ENCODE measurements around the gene B3GNT2. TPM values are rescaled to one million over a fixed set of nuclear protein-coding genes. Genes with fewer than 3 reads are reported as not detected.

The B3GNT2 gene
- total and polyA plus RNA-seq, 2 experiments from 2014 or later = 35.5 to 70.4 TPM

DNA sequence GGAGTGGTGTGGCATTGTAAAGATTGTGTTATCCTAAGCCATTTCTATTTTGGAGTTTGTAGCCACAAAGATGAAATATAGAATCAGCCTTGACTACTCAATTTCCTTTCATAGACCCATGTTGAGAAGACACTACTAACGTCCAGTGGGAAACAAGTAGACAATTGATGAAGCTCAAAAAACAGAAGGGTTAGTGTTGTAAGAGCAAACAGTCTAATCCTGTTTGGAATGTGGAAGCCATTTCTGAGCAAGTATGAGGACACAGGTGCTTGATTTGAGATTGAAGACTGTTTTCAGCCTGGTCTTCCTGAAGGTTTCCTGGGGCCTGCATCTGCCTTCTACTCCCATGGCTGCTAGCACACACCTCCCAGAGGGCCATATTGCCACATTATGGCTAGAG, 29.1 kb downstream of the B3GNT2 start:
- peaks cover 16% of the 10 kb centered on the region for H4K20me1 ChIP-seq (replicated peaks; ENCODE audit: insufficient read depth)
- H3K4me3 Mint-ChIP-seq = no peak overlapping the region
- no peaks in the 10 kb centered on the region for H3K27me3 Mint-ChIP-seq (ENCODE audit: insufficient read depth, low read depth, poor library complexity)
- no peak overlapping the region for H3K27ac Mint-ChIP-seq
- 0 out of 2 replicates have a peak, but pooled peaks cover 6% of the 10 kb centered on the region for H3K9me2 ChIP-seq (ENCODE audit: insufficient read depth)
- no peak for ATAC-seq
- H3K27me3 ChIP-seq (ENCODE audit: insufficient read depth) = no peaks in the 10 kb centered on the region
- peaks cover 12% of the 10 kb centered on the region; the same call in 1 of the 2 replicates for H3K36me3 ChIP-seq (ENCODE audit: insufficient read depth)
- DNase-seq (ENCODE audit: low spot score) = no peak
- H3K79me2 ChIP-seq (replicated peaks; ENCODE audit: insufficient read depth) = peaks cover 65% of the 10 kb centered on the region
- peaks cover 49% of the 10 kb centered on the region for H3K36me3 Mint-ChIP-seq (ENCODE audit: low read depth)
- no peak overlapping the region for H3K4me3 ChIP-seq
- no peak for TF ChIP-seq EZH2 (IDR thresholded peaks at IDR 0.05; ENCODE audit: low read depth, unreplicated experiment)
- TF ChIP-seq ZNF331 (CRISPR knock-in tag; IDR thresholded peaks at IDR 0.05; ENCODE audit: low read depth) = no peak
- no peak for TF ChIP-seq STAT1 (IDR thresholded peaks at IDR 0.05; ENCODE audit: unreplicated experiment)
- no peak for TF ChIP-seq EZH2phosphoT487 (IDR thresholded peaks at IDR 0.05; ENCODE audit: unreplicated experiment)
- no peak for TF ChIP-seq NANOG (IDR thresholded peaks at IDR 0.05; ENCODE audit: borderline replicate concordance)
- TF ChIP-seq JUNB (IDR thresholded peaks at IDR 0.05; ENCODE audit: unreplicated experiment) = no peak
- no peak for TF ChIP-seq POLR2AphosphoS5 (IDR thresholded peaks at IDR 0.05; ENCODE audit: low read depth)
- TF ChIP-seq, protein P1, sequence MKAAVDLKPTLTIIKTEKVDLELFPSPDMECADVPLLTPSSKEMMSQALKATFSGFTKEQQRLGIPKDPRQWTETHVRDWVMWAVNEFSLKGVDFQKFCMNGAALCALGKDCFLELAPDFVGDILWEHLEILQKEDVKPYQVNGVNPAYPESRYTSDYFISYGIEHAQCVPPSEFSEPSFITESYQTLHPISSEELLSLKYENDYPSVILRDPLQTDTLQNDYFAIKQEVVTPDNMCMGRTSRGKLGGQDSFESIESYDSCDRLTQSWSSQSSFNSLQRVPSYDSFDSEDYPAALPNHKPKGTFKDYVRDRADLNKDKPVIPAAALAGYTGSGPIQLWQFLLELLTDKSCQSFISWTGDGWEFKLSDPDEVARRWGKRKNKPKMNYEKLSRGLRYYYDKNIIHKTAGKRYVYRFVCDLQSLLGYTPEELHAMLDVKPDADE (IDR thresholded peaks at IDR 0.05) = no peak
- TF ChIP-seq CREB1 (CRISPR knock-in tag; IDR thresholded peaks at IDR 0.05; ENCODE audit: low read depth) = no peak
- TF ChIP-seq, protein P2, sequence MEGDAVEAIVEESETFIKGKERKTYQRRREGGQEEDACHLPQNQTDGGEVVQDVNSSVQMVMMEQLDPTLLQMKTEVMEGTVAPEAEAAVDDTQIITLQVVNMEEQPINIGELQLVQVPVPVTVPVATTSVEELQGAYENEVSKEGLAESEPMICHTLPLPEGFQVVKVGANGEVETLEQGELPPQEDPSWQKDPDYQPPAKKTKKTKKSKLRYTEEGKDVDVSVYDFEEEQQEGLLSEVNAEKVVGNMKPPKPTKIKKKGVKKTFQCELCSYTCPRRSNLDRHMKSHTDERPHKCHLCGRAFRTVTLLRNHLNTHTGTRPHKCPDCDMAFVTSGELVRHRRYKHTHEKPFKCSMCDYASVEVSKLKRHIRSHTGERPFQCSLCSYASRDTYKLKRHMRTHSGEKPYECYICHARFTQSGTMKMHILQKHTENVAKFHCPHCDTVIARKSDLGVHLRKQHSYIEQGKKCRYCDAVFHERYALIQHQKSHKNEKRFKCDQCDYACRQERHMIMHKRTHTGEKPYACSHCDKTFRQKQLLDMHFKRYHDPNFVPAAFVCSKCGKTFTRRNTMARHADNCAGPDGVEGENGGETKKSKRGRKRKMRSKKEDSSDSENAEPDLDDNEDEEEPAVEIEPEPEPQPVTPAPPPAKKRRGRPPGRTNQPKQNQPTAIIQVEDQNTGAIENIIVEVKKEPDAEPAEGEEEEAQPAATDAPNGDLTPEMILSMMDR (conservative IDR thresholded peaks at IDR 0.05; ENCODE audit: low read depth in 2 of 2) = no peak
- TF ChIP-seq, protein P3, sequence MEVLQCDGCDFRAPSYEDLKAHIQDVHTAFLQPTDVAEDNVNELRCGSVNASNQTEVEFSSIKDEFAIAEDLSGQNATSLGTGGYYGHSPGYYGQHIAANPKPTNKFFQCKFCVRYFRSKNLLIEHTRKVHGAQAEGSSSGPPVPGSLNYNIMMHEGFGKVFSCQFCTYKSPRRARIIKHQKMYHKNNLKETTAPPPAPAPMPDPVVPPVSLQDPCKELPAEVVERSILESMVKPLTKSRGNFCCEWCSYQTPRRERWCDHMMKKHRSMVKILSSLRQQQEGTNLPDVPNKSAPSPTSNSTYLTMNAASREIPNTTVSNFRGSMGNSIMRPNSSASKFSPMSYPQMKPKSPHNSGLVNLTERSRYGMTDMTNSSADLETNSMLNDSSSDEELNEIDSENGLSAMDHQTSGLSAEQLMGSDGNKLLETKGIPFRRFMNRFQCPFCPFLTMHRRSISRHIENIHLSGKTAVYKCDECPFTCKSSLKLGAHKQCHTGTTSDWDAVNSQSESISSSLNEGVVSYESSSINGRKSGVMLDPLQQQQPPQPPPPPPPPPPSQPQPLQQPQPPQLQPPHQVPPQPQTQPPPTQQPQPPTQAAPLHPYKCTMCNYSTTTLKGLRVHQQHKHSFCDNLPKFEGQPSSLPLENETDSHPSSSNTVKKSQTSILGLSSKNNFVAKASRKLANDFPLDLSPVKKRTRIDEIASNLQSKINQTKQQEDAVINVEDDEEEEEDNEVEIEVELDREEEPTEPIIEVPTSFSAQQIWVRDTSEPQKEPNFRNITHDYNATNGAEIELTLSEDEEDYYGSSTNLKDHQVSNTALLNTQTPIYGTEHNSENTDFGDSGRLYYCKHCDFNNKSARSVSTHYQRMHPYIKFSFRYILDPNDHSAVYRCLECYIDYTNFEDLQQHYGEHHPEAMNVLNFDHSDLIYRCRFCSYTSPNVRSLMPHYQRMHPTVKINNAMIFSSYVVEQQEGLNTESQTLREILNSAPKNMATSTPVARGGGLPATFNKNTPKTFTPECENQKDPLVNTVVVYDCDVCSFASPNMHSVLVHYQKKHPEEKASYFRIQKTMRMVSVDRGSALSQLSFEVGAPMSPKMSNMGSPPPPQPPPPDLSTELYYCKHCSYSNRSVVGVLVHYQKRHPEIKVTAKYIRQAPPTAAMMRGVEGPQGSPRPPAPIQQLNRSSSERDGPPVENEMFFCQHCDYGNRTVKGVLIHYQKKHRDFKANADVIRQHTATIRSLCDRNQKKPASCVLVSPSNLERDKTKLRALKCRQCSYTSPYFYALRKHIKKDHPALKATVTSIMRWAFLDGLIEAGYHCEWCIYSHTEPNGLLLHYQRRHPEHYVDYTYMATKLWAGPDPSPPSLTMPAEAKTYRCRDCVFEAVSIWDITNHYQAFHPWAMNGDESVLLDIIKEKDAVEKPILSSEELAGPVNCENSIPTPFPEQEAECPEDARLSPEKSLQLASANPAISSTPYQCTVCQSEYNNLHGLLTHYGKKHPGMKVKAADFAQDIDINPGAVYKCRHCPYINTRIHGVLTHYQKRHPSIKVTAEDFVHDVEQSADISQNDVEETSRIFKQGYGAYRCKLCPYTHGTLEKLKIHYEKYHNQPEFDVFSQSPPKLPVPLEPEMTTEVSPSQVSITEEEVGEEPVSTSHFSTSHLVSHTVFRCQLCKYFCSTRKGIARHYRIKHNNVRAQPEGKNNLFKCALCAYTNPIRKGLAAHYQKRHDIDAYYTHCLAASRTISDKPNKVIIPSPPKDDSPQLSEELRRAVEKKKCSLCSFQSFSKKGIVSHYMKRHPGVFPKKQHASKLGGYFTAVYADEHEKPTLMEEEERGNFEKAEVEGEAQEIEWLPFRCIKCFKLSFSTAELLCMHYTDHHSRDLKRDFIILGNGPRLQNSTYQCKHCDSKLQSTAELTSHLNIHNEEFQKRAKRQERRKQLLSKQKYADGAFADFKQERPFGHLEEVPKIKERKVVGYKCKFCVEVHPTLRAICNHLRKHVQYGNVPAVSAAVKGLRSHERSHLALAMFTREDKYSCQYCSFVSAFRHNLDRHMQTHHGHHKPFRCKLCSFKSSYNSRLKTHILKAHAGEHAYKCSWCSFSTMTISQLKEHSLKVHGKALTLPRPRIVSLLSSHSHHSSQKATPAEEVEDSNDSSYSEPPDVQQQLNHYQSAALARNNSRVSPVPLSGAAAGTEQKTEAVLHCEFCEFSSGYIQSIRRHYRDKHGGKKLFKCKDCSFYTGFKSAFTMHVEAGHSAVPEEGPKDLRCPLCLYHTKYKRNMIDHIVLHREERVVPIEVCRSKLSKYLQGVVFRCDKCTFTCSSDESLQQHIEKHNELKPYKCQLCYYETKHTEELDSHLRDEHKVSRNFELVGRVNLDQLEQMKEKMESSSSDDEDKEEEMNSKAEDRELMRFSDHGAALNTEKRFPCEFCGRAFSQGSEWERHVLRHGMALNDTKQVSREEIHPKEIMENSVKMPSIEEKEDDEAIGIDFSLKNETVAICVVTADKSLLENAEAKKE (CRISPR knock-in tag; IDR thresholded peaks at IDR 0.05) = no peak
- TF ChIP-seq ZNF114 (CRISPR knock-in tag; IDR thresholded peaks at IDR 0.05) = no peak
- TF ChIP-seq, protein P4, sequence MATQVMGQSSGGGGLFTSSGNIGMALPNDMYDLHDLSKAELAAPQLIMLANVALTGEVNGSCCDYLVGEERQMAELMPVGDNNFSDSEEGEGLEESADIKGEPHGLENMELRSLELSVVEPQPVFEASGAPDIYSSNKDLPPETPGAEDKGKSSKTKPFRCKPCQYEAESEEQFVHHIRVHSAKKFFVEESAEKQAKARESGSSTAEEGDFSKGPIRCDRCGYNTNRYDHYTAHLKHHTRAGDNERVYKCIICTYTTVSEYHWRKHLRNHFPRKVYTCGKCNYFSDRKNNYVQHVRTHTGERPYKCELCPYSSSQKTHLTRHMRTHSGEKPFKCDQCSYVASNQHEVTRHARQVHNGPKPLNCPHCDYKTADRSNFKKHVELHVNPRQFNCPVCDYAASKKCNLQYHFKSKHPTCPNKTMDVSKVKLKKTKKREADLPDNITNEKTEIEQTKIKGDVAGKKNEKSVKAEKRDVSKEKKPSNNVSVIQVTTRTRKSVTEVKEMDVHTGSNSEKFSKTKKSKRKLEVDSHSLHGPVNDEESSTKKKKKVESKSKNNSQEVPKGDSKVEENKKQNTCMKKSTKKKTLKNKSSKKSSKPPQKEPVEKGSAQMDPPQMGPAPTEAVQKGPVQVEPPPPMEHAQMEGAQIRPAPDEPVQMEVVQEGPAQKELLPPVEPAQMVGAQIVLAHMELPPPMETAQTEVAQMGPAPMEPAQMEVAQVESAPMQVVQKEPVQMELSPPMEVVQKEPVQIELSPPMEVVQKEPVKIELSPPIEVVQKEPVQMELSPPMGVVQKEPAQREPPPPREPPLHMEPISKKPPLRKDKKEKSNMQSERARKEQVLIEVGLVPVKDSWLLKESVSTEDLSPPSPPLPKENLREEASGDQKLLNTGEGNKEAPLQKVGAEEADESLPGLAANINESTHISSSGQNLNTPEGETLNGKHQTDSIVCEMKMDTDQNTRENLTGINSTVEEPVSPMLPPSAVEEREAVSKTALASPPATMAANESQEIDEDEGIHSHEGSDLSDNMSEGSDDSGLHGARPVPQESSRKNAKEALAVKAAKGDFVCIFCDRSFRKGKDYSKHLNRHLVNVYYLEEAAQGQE (IDR thresholded peaks at IDR 0.05; ENCODE audit: unreplicated experiment) = no peak
- no peak overlapping the region for H2AFZ ChIP-seq
- H3K27ac ChIP-seq (ENCODE audit: low read depth) = no peak overlapping the region
- H3K4me1 ChIP-seq (ENCODE audit: insufficient read depth) = no peaks in the 10 kb centered on the region
- peaks cover 2% of the 10 kb centered on the region; the same call in 1 of the 3 replicates for H3K9me3 Mint-ChIP-seq
- H3K4me1 Mint-ChIP-seq = no peaks in the 10 kb centered on the region; the same call in 2 of the 3 replicates
- no peaks in the 10 kb centered on the region; the same call in 1 of the 2 replicates for H3F3A ChIP-seq (replicated peaks; ENCODE audit: low read depth)
- H3K4me2 ChIP-seq = no peak overlapping the region
